ENCODE measurements around the gene RBMS2.

- no peak for TF ChIP-seq MLLT1 (IDR thresholded peaks at IDR 0.05)
- TF ChIP-seq TOE1 (IDR thresholded peaks at IDR 0.05; ENCODE audit: borderline replicate concordance), result no peak
- no peak for TF ChIP-seq TOE1 (CRISPR knock-in tag; IDR thresholded peaks at IDR 0.05; ENCODE audit: borderline replicate concordance, low read depth)
- no peak for TF ChIP-seq RB1 (IDR thresholded peaks at IDR 0.05; ENCODE audit: low read depth)
- no peak for TF ChIP-seq MEF2A (IDR thresholded peaks at IDR 0.05; ENCODE audit: control insufficient read depth, low read depth, low read length)
- TF ChIP-seq, protein P1, sequence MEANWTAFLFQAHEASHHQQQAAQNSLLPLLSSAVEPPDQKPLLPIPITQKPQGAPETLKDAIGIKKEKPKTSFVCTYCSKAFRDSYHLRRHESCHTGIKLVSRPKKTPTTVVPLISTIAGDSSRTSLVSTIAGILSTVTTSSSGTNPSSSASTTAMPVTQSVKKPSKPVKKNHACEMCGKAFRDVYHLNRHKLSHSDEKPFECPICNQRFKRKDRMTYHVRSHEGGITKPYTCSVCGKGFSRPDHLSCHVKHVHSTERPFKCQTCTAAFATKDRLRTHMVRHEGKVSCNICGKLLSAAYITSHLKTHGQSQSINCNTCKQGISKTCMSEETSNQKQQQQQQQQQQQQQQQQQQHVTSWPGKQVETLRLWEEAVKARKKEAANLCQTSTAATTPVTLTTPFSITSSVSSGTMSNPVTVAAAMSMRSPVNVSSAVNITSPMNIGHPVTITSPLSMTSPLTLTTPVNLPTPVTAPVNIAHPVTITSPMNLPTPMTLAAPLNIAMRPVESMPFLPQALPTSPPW (CRISPR knock-in tag; IDR thresholded peaks at IDR 0.05), result no peak
- TF ChIP-seq MTF1 (CRISPR knock-in tag; IDR thresholded peaks at IDR 0.05; ENCODE audit: borderline replicate concordance), result no peak
- no peak for TF ChIP-seq GABPB1 (CRISPR knock-in tag; IDR thresholded peaks at IDR 0.05)
- TF ChIP-seq, protein P2, sequence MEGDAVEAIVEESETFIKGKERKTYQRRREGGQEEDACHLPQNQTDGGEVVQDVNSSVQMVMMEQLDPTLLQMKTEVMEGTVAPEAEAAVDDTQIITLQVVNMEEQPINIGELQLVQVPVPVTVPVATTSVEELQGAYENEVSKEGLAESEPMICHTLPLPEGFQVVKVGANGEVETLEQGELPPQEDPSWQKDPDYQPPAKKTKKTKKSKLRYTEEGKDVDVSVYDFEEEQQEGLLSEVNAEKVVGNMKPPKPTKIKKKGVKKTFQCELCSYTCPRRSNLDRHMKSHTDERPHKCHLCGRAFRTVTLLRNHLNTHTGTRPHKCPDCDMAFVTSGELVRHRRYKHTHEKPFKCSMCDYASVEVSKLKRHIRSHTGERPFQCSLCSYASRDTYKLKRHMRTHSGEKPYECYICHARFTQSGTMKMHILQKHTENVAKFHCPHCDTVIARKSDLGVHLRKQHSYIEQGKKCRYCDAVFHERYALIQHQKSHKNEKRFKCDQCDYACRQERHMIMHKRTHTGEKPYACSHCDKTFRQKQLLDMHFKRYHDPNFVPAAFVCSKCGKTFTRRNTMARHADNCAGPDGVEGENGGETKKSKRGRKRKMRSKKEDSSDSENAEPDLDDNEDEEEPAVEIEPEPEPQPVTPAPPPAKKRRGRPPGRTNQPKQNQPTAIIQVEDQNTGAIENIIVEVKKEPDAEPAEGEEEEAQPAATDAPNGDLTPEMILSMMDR (IDR thresholded peaks at IDR 0.05 in 2 of 3, conservative IDR thresholded peaks at IDR 0.05 in 1 of 3; ENCODE audit: insufficient read depth in 2 of 3, low read depth in 1 of 3, low read length in 3 of 3), result no peak; a peak in 1 of 6 replicates
- TF ChIP-seq ETV6 (IDR thresholded peaks at IDR 0.05; ENCODE audit: borderline replicate concordance in 1 of 2, low read depth in 2 of 2, low read length in 1 of 2), result no peak
- TF ChIP-seq ETV6 (CRISPR knock-in tag; IDR thresholded peaks at IDR 0.05; ENCODE audit: borderline replicate concordance), result no peak
- TF ChIP-seq STAT5A (IDR thresholded peaks at IDR 0.05; ENCODE audit: borderline replicate concordance, low read length), result no peak
These were observed 44.0 kb downstream of the RBMS2 start for GRCh38 chr12:56565510-56566101.

Measured in K562 (cell line).